Gastroesophageal sphincter (tissue), 4 donors: ENCODE measurements around the gene EML1. TPM values are rescaled to one million over a fixed set of nuclear protein-coding genes. Genes with fewer than 3 reads are reported as not detected.

Experiments used
- ATAC-seq: fragments of 150-250 bp; one replicate; pipeline ENCODE4 v1.9.1; 2016; ENCODE audit warnings: mild to moderate bottlenecking, moderate library complexity
- H3K27ac ChIP-seq, 4 donors: fragments of 200-600 bp; sonication (generic) in 3 of 4; 1 replicate in 3 of 4; 2 replicates in 1 of 4; pipeline ENCODE4 v1.5.1; 2016 to 2019
- H3K27me3 ChIP-seq: fragments of 200-600 bp; sonication (generic); one replicate; pipeline ENCODE4 v1.5.1; 2019
- H3K36me3 ChIP-seq, 2 donors: fragments of 200-600 bp; sonication (generic); one replicate each; pipeline ENCODE4 v1.5.1; 2019; ENCODE audit warnings: control low read depth in 1 of 2
- H3K4me1 ChIP-seq, 3 donors: fragments of 200-600 bp; sonication (generic); 1 replicate in 2 of 3; 2 replicates in 1 of 3; pipeline ENCODE4 v1.5.1; 2016 to 2019; ENCODE audit warnings: control low read depth in 2 of 3
- H3K4me3 ChIP-seq, 2 donors: fragments of 200-600 bp; sonication (generic); one replicate each; pipeline ENCODE4 v1.5.1; 2019; ENCODE audit warnings: mild to moderate bottlenecking in 1 of 2, moderate library complexity in 1 of 2
- H3K9me3 ChIP-seq, 3 donors: fragments of 200-600 bp; sonication (generic); one replicate each; pipeline ENCODE4 v1.5.1; 2017 to 2019; ENCODE audit warnings: control low read depth in 2 of 3
- CTCF ChIP-seq, 4 experiments: fragments of 200-600 bp in 2 of 4; fragments of 450-650 bp in 2 of 4; sonication (generic) in 1 of 4; IDR thresholded peaks; one replicate each; pipeline ENCODE4 v1.5.1; 2017 to 2019; ENCODE audit warnings: antibody characterized with exemption in 4 of 4, mild to moderate bottlenecking in 2 of 4, moderate library complexity in 2 of 4
- EP300 ChIP-seq: sonication (generic); formaldehyde crosslinking; IDR thresholded peaks from one replicate; pipeline ENCODE4 v1.6.1; 2017; ENCODE audit warnings: antibody characterized with exemption, mild to moderate bottlenecking
- POLR2A ChIP-seq, 2 donors: fragments of 450-650 bp; IDR thresholded peaks; one replicate each; pipeline ENCODE4 v1.6.1; 2017; ENCODE audit warnings: antibody characterized with exemption in 2 of 2, mild to moderate bottlenecking in 2 of 2, moderate library complexity in 1 of 2
- POLR2AphosphoS5 ChIP-seq: sonication (generic); formaldehyde crosslinking; IDR thresholded peaks from one replicate; pipeline ENCODE4 v1.6.1; 2017; ENCODE audit warnings: antibody characterized with exemption
- WGBS, 2 donors: methylation state at CpG; one replicate each; pipeline ENCODE4 v1.1.5; 2018; ENCODE audit warnings: low coverage in 1 of 2; 5-methylcytosine and 5-hydroxymethylcytosine counted together
- total RNA-seq, 4 donors: library from RNA; depleted of rRNA; stranded (reverse); fragments of >200 nt; gene quantifications; one replicate each; pipeline ENCODE4 v1.1.0, GENCODE V29; 2016

Gene EML1
- total RNA-seq, 4 donors from 2014 or later = 121 to 206 (median 136) TPM

DNA sequence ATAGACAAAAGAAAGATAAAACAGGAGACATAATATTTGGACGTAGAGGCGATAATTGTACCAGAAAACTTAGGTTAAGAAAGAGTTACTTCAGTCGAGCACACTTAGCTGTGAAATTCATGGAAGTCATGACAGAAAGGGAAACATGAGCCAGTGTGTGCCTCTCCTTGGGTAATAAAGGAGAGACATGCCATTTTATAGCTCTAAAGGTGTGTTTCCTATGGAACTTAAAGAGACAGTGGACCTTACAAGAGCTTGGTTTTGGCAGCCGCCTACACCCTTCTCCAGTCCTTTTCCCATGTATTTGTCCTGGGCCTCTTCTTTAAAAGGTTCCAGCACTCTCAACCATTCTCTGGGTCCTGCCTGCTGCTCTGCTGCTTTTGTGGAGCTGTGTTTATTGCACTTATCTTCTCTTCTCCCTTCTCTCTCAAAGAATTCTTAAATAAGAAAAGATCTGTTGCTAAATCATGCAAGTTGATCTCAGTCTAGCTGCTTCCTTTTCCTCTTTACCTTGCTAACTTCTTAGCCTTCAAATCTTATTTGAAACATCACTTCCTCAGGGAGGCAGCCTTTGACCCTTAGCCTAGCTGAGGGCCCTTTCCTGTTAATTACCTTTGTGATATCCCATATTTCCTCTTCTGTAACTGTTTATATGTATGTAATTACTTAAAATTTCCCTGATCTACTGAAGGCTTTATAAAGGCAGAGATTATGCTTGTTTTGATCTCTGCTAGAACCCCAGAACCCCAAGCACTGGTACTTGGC lies 190.2 kb downstream of the EML1 start:
- Histone ChIP-seq H3K4me1 (peaks cover 0 to 23% (median 0%) of the 10 kb centered on the region in 3 donors), H3K9me3 (no peaks in the 10 kb centered on the region), H3K27ac (peak overlapping the region in 1 of 4 donors; percentile 31), H3K36me3 (no peaks in the 10 kb centered on the region), H3K4me3 (no peak overlapping the region), H3K27me3 (no peaks in the 10 kb centered on the region)
- no peak for ATAC-seq
- TF ChIP-seq EP300 = no peak
- no peak for TF ChIP-seq CTCF (IDR thresholded peaks at IDR 0.05)
- TF ChIP-seq POLR2AphosphoS5 = no peak
- TF ChIP-seq POLR2A (IDR thresholded peaks at IDR 0.05) = no peak
- 75 to 83% methylated on average over 4 of the region's 4 CpGs for WGBS, 2 donors

GRCh38 chr14:99984036-99984435 lies 190.8 kb downstream of the EML1 start:
- TF ChIP-seq EP300 = no peak
- TF ChIP-seq POLR2AphosphoS5 = no peak
- TF ChIP-seq CTCF (IDR thresholded peaks at IDR 0.05) = no peak
- no peak for TF ChIP-seq POLR2A (IDR thresholded peaks at IDR 0.05)
- H3K4me1 ChIP-seq = peaks cover 0 to 23% (median 0%) of the 10 kb centered on the region in 3 donors
- no peak for ATAC-seq
- H3K27me3 ChIP-seq = no peaks in the 10 kb centered on the region
- no peaks in the 10 kb centered on the region for H3K36me3 ChIP-seq
- no peak overlapping the region for H3K27ac ChIP-seq
- WGBS, 2 donors = 46 to 48% methylated on average over 2 to 3 of the region's 3 CpGs
- H3K4me3 ChIP-seq = no peak overlapping the region
- no peaks in the 10 kb centered on the region for H3K9me3 ChIP-seq

DNA sequence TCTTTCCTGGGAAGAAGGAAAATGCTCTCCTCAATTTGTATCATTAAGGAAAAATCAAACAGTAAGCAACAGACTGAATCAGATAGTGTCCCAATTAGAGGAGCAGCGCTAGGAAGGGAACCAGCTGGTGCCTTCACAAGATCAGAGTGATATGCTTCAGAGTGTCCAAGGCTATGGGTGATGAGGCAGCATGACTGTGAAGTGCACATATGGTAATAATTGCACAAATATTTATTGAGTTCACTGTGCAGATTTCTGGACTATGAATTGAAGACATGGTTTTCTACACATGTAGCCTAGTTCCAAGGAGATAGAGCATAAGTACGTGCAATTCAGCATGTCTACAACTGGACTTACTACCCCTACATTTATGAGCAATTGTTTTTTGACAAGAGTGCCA lies 193.2 kb downstream of the EML1 start:
- no peaks in the 10 kb centered on the region for H3K36me3 ChIP-seq
- H3K4me3 ChIP-seq = no peak overlapping the region
- H3K27me3 ChIP-seq = no peaks in the 10 kb centered on the region
- 89 to 93% methylated on average over 2 of the region's 2 CpGs for WGBS, 2 donors
- no peaks in the 10 kb centered on the region for H3K9me3 ChIP-seq
- no peak for ATAC-seq
- H3K27ac ChIP-seq = no peak overlapping the region
- TF ChIP-seq POLR2AphosphoS5 (no peak), EP300 (no peak), POLR2A (IDR thresholded peaks at IDR 0.05) (no peak), CTCF (IDR thresholded peaks at IDR 0.05) (no peak)
- peaks cover 0 to 26% (median 0%) of the 10 kb centered on the region in 3 donors for H3K4me1 ChIP-seq

DNA sequence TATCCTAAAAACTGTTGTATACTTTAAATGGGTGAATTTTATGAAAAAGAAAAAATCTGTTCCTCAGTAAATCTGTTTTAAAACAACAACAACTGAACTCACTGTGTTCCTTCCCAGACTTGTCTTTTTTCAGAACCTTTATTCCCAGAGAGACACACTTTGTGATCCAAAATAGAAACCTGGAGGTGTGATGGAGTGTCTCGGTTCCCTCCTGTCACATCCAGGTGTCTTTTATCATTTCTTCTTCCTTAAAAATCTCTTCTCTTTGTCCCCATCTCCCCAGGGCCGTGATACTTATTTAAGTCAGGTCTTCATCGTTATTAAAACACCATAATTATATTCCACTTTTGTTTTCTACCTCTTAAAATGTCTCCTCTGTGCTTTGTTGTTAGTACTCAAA lies 195.8 kb downstream of the EML1 start:
- 58 to 79% methylated on average over 3 of the region's 3 CpGs for WGBS, 2 donors
- Histone ChIP-seq H3K27me3 (no peaks in the 10 kb centered on the region), H3K4me1 (peaks cover 0 to 6% (median 0%) of the 10 kb centered on the region in 3 donors), H3K4me3 (no peak overlapping the region), H3K27ac (no peak overlapping the region), H3K9me3 (no peaks in the 10 kb centered on the region), H3K36me3 (no peaks in the 10 kb centered on the region)
- no peak for TF ChIP-seq CTCF (IDR thresholded peaks at IDR 0.05)
- no peak for TF ChIP-seq POLR2A (IDR thresholded peaks at IDR 0.05)
- no peak for TF ChIP-seq POLR2AphosphoS5
- no peak for TF ChIP-seq EP300
- no peak for ATAC-seq
